ENCODE data around the gene ADARB1.

The ADARB1 gene

GRCh38 chr21:45204395-45204794 lies 130.0 kb downstream of the ADARB1 start:
- DNase-seq (ENCODE audit: low read depth in 2 of 2), result no peak

- no peak for DNase-seq (ENCODE audit: low read depth in 2 of 2)
Measured at GRCh38 chr21:45207839-45208626, 133.7 kb downstream of the ADARB1 start.

GRCh38 chr21:45208627-45208951 lies 134.2 kb downstream of the ADARB1 start:
- no peak for DNase-seq (ENCODE audit: low read depth in 2 of 2)

GRCh38 chr21:45209046-45209445 lies 134.7 kb downstream of the ADARB1 start:
- DNase-seq (ENCODE audit: low read depth in 2 of 2), result no peak

- no peak for DNase-seq (ENCODE audit: low read depth in 2 of 2)
Measured at GRCh38 chr21:45209685-45210284, 135.4 kb downstream of the ADARB1 start.

- no peak for DNase-seq (ENCODE audit: low read depth in 2 of 2)
Measured at GRCh38 chr21:45210461-45210983, 136.1 kb downstream of the ADARB1 start.

- no peak for DNase-seq (ENCODE audit: low read depth in 2 of 2)
Measured at GRCh38 chr21:45211661-45212060, 137.3 kb downstream of the ADARB1 start.

- DNase-seq (ENCODE audit: low read depth in 2 of 2), result no peak
Measured at GRCh38 chr21:45213392-45213791, 139.0 kb downstream of the ADARB1 start.

GRCh38 chr21:45215213-45215612 lies 140.8 kb downstream of the ADARB1 start:
- DNase-seq (ENCODE audit: low read depth in 2 of 2), result no peak

- no peak for DNase-seq (ENCODE audit: low read depth in 2 of 2)
Measured at GRCh38 chr21:45217010-45217409, 142.6 kb downstream of the ADARB1 start.

GRCh38 chr21:45219517-45219916 lies 145.1 kb downstream of the ADARB1 start:
- DNase-seq (ENCODE audit: low read depth in 2 of 2), result no peak

GRCh38 chr21:45220071-45220481 lies 145.7 kb downstream of the ADARB1 start:
- no peak for DNase-seq (ENCODE audit: low read depth in 2 of 2)

GRCh38 chr21:45220714-45221490 lies 146.5 kb downstream of the ADARB1 start:
- DNase-seq (ENCODE audit: low read depth in 2 of 2), result no peak

- no peak for DNase-seq (ENCODE audit: low read depth in 2 of 2)
Measured at GRCh38 chr21:45222001-45222400, 147.6 kb downstream of the ADARB1 start.

GRCh38 chr21:45223236-45224185 lies 149.1 kb downstream of the ADARB1 start:
- DNase-seq (ENCODE audit: low read depth in 2 of 2), result no peak

GRCh38 chr21:45224189-45224938 lies 150.0 kb downstream of the ADARB1 start:
- DNase-seq (ENCODE audit: low read depth in 2 of 2), result peak in 1 of 2 donors; percentile 29

- DNase-seq (ENCODE audit: low read depth in 2 of 2), result no peak
Measured at GRCh38 chr21:45225041-45225740, 150.8 kb downstream of the ADARB1 start.

- no peak for DNase-seq (ENCODE audit: low read depth in 2 of 2)
Measured at GRCh38 chr21:45225741-45226327, 151.5 kb downstream of the ADARB1 start.

- DNase-seq (ENCODE audit: low read depth in 2 of 2), result no peak
Measured at GRCh38 chr21:45226540-45227326, 152.4 kb downstream of the ADARB1 start.

All from stimulated activated CD8-positive, alpha-beta memory T cell treated with anti-CD3 and anti-CD28 coated beads, Interleukin-15, amount 100 ng/mL, for 4 hours (primary cell).